Activated CD4-positive, CD25-positive, alpha-beta regulatory T cell (primary cell): ENCODE data around the gene DEK.

Experiments used
- DNase-seq, 4 experiments: peaks; one replicate each; lab custom pipeline; 2025; lab: John Stamatoyannopoulos, UW

DEK gene

DNA sequence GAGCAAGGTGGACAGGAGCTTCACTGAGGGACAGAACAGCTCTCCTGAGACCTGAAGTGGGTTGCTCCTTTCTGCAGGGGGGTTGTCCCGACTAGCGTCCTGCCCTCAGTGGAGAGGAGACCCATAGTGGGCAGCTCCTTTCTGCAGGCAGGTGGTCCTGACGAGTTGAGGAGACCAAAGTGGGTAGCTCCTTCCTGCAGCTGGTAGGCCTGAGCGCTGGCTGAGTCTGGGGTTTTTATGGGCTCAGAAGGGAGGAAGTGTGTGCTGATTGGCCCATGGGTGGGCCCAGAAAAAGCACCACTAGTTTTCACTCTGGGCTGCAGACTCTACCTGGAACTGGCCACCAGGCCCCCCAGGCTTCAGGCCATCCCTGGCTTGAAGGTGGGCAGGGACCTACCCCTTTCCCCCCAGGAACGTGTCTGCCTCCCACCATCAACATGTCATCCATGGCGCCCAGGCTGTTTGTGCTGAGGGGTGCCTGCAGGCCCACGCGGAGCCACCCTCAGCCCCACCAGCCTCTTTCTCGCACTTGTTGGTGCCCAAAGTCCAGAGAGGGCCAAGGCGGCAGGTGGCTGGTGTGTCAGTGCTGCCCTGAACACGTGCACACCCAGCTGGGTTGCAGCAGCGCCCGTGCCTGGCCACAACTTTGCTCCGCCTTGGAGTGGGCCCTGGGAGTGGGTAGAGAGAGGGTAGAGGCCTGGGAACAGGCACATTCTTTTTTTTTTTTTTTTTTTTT, 1.6 kb upstream of the DEK start:
- DNase-seq: no peak

DNA sequence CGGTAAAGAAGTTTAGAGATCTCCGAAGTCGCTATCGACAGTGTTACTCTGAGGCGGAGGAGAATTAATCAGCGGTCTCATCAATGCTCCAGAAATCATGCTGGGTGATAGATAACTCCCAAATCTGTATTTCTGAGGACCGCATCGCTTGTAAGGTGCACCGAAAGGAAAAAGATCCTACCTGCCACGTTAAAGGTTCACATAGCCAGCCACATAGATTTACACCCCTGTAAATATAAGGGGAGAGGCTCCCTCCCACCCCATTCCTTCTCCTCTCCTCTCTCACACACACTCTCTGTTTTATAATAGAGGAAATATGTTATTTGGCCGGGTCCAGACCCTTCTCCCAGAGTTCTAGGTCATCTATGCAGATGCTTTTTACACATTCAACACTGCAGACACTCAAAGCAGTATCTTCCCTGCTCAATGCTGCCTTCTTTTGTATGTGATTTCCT, 620 bp upstream of the DEK start:
- DNase-seq: no peak

GRCh38 chr6:18263418-18264218, 712 bp downstream of the DEK start:
- DNase-seq: no peak

GRCh38 chr6:18262702-18263417, 1.5 kb downstream of the DEK start:
- DNase-seq: no peak

DNA sequence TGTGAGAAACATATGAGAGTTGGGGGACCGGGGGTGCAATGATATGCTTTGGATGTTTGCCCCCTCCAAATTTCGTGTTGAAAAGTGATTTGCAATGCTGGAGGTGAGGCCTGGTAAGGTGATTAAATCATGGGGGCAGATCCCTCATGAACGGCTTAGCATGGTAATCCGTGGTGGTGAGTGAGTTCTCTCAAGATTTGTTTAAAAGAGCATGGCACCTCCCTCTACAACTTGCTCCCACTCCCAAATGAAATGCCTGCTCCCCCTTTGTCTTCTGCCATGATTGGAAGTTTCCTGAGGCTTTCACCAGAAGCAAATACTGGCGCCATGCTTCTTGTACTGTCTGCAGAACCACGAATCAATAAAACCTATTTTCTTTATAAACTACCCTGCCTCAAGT, 2.5 kb downstream of the DEK start:
- no peak for DNase-seq

GRCh38 chr6:18260448-18261106, 3.8 kb downstream of the DEK start:
- DNase-seq: no peak

DNA sequence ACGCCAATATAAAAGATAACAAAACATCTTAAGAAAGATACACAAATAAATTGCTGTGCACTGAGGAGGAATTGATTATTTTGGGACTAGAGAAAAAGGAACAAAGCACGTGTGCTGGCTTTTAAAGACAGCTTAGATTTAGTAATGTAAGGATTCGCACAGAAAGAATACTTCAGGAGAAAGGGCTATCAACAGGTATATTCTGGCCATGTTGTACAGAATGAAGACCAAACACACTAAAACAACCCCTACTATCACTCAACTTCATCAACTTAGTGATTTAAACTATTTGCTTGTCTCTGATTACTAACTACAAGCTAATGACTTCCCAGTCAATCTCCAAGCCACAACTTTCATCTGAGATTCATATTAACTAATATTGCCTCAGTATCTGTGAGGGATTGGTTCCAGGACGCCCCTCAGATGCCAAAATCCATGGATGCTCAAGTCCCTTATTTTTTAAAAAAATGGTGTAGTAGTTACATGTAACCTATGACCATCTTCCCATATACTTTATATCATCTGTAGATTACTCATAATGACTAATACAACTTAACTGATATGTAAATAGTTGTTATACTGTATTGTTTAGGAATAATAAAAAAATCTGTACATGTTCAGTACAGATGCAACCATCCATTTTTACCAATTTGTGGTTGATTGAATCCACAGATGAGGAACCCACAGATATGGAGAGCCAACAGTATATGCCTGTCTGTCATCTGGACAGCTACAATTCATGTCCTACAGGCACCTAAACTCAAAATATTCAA, 4.5 kb downstream of the DEK start:
- DNase-seq: no peak

- no peak for DNase-seq
Measured at GRCh38 chr6:18254793-18255192, 9.5 kb downstream of the DEK start.

GRCh38 chr6:18253635-18254034, 10.7 kb downstream of the DEK start:
- no peak for DNase-seq

DNA sequence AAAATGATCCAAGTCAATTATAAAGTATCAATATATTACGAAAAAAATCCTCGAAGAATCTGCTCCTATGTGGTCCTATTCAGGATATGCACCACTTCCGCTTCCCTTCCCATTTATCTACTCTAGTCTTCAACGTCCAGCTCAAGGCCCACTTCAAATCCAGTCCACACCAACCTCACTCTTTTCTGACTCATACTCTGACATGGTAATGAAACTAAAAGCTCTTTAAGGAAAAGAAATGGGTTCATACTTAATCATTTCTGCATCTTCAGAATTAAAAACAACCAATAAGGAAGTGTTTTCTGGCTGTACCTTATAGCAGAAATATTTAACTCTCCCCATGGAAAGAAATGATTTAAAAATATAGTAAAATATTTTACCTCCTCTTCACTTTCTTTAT, 15.1 kb downstream of the DEK start:
- no peak for DNase-seq

DNA sequence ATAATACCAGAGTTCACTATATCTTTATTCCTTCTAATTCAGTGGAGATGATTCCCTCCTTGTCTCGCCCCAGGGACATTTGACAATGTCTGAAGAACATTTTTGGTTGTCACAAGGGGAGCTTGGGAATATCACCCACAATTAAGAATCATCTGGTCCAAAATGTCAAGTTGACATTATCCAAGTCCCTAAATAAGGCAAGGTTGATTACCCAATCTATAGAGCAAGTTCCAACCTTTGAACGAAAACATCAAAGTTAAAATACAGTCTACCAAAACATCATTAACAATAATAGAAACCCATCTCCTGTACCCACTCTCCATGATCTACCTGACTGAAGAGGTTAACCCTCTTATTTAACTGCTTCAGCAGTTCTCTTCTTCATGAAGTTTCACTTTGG, 15.6 kb downstream of the DEK start:
- no peak for DNase-seq

DNA sequence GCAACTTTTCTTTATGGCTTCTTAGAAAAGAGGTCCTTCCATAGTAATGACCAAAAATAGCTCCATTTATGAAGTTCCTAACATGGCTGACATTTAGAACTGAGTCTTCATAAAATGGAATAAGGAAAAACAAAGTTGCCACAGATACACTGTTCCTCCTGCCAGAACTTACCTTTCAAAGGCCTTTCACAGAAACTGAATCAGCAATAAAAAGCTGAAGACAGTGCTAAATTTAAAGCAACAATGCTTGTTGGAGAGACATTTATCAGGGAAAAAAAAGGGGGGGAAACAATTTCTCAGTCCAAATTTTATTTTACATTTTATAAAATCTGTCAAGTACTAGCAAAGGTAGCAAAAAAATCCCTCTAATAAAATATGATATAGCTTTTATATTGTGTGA, 17.3 kb downstream of the DEK start:
- DNase-seq: no peak

DNA sequence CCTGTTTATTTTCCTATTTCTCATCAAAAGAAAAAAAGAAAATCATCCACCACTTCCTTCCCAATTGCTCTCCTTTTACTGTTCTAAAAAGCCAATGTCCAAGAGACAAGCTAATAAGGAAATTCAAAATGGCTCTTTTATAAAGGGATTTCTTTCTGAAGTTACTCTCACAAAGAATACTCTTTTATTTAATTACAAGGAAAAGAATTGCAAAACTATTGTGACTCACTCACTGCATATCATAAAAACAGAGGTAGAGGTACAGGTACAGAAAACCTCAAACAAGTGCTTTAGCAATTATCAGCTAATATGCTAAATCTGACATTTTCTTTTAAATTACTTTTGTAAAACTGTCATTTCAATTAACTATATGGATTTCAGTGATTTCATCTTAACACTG, 18.1 kb downstream of the DEK start:
- no peak for DNase-seq

GRCh38 chr6:18245642-18246041, 18.7 kb downstream of the DEK start:
- DNase-seq: no peak

GRCh38 chr6:18245079-18245478, 19.3 kb downstream of the DEK start:
- no peak for DNase-seq

DNA sequence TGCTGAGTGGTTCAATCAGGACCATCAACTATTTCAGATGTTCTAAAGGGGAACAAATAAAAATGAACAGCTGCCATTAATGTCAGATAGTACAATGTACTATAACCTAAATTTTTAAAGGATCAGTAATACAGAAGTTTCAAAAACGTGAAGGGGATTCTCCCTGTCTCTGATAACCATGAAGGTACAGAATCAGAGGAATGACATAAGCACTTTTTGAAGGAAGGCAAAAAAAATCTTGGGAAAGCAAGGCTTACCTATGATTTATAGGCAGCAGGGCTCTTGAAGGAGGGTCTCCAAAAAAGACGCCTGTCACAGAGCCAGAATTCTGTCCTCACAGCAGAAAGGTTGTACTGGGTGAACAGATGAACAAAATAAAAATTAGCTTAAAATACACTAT, 20.1 kb downstream of the DEK start:
- DNase-seq: no peak

- no peak for DNase-seq
Measured at GRCh38 chr6:18243302-18243893, 20.9 kb downstream of the DEK start.

DNA sequence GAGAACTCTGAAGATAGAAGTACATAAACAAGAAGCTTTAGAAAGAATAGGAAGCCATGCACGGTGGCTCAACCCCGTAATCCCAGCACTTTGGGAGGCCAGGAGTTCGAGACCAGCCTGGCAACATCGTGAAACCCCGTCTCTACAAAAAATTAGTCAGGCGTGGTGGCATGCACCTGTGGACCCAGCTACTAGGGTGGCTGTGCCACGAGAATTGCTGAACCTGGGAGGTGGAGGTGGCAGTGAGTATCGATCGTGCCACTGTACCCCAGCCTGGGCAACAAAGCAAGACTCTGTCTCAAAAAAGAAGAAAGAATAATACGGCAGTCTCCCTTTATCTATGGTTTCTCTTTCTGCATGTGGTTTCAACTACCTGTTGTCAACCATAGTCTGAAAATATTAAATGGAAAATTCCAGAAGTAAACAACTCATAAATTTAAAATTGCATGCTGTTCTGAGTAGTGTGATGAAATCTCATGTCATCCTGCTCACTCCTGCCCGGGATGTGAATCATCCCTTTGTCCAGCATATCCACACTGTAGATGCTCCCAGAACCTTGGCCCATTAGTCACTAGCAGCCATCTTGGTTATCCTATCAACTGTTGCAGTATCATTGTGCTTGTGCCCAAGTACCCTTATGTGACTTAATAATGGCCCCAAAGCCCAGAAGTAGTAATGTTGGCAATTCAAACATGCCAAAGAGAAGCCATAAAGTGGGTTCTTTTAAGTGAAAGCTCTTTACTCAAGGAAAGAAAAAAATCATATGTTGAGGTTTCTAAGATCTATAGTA, 22.1 kb downstream of the DEK start:
- DNase-seq: no peak

GRCh38 chr6:18241208-18242038, 22.9 kb downstream of the DEK start:
- DNase-seq: no peak
